Tibial nerve (tissue), 4 donors: Measurements from ENCODE around the gene HS3ST3B1. TPM values are rescaled to one million over a fixed set of nuclear protein-coding genes. Genes with fewer than 3 reads are reported as not detected.

Experiments used
- DNase-seq, 2 donors: peaks; one replicate each; pipeline ENCODE4 v3.0.0-alpha.2; 2019; ENCODE audit warnings: low spot score in 2 of 2
- H3K27ac ChIP-seq, 4 donors: fragments of 200-600 bp; sonication (generic) in 3 of 4; one replicate each; pipeline ENCODE4 v1.5.1; 2017 to 2019; ENCODE audit warnings: mild to moderate bottlenecking in 1 of 4
- H3K27me3 ChIP-seq, 2 donors: fragments of 200-600 bp; sonication (generic) in 1 of 2; one replicate each; pipeline versions ENCODE4 v1.5.1 to v1.6.0; 2017 to 2019
- H3K36me3 ChIP-seq, 3 donors: fragments of 200-600 bp; sonication (generic); one replicate each; pipeline ENCODE4 v1.5.1; 2018 to 2019
- H3K4me1 ChIP-seq, 4 donors: fragments of 200-600 bp; sonication (generic) in 3 of 4; one replicate each; pipeline ENCODE4 v1.5.1; 2017 to 2019
- H3K4me3 ChIP-seq, 4 donors: fragments of 200-600 bp; sonication (generic) in 3 of 4; one replicate each; pipeline ENCODE4 v1.5.1; 2017 to 2019; ENCODE audit warnings: mild to moderate bottlenecking in 1 of 4, moderate library complexity in 1 of 4
- H3K9me3 ChIP-seq, 4 donors: fragments of 200-600 bp; sonication (generic) in 3 of 4; one replicate each; pipeline ENCODE4 v1.5.1; 2017 to 2019
- EP300 ChIP-seq, 2 donors: sonication (generic); formaldehyde crosslinking; IDR thresholded peaks; one replicate each; pipeline ENCODE4 v1.6.1; 2017; ENCODE audit warnings: antibody characterized with exemption in 2 of 2, mild to moderate bottlenecking in 1 of 2
- POLR2A ChIP-seq, 2 donors: fragments of 450-650 bp; IDR thresholded peaks; one replicate each; pipeline ENCODE4 v1.6.1; 2017; ENCODE audit warnings: antibody characterized with exemption in 2 of 2, mild to moderate bottlenecking in 2 of 2, moderate library complexity in 2 of 2
- WGBS, 2 donors: methylation state at CpG; one replicate each; pipeline ENCODE4 v1.1.5; 2018; 5-methylcytosine and 5-hydroxymethylcytosine counted together
- total RNA-seq, 4 donors: library from RNA; depleted of rRNA; stranded (reverse); fragments of >200 nt; gene quantifications; one replicate each; pipeline ENCODE4 v1.1.0, GENCODE V29; 2016
- TF ChIP-seq, protein P1 (sequence below), 5 experiments: fragments of 200-600 bp in 3 of 5; fragments of 450-650 bp in 2 of 5; sonication (generic) in 3 of 5; IDR thresholded peaks; one replicate each; pipeline ENCODE4 v1.5.1; 2016 to 2019; ENCODE audit warnings: antibody characterized with exemption in 5 of 5, mild to moderate bottlenecking in 3 of 5, moderate library complexity in 2 of 5

The HS3ST3B1 gene
- total RNA-seq, 4 donors from 2014 or later, result 0.39 to 1.1 (median 0.97) TPM

DNA sequence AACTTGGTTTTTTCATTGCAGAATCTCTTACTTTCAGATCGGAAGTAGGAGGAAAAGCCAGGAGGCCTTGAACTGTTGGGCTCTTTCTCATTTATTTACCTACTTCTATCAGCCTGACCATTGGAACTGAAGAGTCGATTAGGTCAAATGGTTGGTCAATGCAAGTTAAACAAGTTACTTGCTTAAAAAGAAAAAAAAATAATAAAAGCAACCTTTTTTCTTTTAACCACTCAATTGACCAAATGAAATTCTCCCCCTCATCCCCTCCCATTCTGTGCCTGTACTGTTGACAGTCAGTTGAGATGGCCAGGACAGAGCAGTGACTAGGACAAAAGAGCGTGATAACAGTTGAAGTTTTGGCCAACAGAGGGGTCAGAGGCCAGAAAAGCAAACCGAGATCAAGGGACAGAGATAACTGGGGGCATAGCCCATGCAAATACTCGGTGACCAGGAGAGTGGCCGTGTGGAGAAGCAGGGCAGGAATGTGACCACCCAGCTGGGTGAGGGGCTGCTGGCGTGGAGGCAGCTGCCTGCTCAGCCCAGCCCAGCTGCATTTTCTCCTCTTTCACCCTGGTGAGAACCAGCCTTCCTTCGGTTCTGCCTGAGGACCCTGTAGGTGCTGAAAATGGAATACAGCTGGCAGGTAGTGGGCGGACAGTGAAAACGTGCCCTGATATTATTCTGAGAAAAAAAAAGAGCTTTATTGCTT is 72.2 kb downstream of the HS3ST3B1 start:
- H3K27ac ChIP-seq, result no peak overlapping the region
- H3K36me3 ChIP-seq, result no peaks in the 10 kb centered on the region
- TF ChIP-seq, protein P1, sequence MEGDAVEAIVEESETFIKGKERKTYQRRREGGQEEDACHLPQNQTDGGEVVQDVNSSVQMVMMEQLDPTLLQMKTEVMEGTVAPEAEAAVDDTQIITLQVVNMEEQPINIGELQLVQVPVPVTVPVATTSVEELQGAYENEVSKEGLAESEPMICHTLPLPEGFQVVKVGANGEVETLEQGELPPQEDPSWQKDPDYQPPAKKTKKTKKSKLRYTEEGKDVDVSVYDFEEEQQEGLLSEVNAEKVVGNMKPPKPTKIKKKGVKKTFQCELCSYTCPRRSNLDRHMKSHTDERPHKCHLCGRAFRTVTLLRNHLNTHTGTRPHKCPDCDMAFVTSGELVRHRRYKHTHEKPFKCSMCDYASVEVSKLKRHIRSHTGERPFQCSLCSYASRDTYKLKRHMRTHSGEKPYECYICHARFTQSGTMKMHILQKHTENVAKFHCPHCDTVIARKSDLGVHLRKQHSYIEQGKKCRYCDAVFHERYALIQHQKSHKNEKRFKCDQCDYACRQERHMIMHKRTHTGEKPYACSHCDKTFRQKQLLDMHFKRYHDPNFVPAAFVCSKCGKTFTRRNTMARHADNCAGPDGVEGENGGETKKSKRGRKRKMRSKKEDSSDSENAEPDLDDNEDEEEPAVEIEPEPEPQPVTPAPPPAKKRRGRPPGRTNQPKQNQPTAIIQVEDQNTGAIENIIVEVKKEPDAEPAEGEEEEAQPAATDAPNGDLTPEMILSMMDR (IDR thresholded peaks at IDR 0.05), result no peak
- TF ChIP-seq EP300 (IDR thresholded peaks at IDR 0.05) (no peak), POLR2A (IDR thresholded peaks at IDR 0.05) (no peak)
- H3K27me3 ChIP-seq, result no peaks in the 10 kb centered on the region
- no peaks in the 10 kb centered on the region for H3K9me3 ChIP-seq
- no peaks in the 10 kb centered on the region for H3K4me1 ChIP-seq
- DNase-seq, result no peak
- WGBS, 2 donors, result 45 to 49% methylated on average over 10 of the region's 10 CpGs
- H3K4me3 ChIP-seq, result no peak overlapping the region

DNA sequence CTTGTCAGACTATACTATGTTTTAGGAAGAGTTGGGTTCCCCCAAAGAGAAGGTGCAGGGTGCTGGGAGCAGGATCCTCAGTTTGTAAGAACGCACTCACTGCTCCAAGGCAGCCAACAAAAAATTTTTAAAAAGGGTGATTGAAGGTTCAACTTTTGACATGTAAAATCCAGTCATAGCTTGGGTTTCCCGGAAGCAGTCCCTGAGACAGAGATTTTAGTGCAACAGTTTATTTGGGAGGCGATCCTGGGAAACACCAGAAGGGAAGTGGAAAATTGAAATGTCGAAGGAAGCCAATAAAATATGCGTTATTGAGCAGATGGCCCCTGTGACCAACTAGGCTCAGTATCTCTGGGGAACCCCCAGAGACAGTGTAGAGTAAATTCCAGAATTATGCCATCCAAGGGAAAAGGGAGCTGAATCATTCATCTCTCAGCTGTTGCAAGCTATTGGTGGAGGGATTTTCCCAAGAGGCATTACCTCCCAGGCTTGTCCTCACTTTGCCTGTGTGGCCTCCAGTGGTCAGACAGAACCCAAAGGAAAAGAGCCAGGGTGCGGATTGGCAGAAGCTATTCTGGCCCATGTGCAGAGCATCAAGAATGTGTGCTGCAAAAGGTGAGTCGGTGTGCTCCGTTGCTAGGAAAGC is 72.9 kb downstream of the HS3ST3B1 start:
- Histone ChIP-seq H3K4me3 (no peak overlapping the region), H3K27me3 (no peaks in the 10 kb centered on the region), H3K27ac (no peak overlapping the region), H3K4me1 (no peaks in the 10 kb centered on the region), H3K9me3 (no peaks in the 10 kb centered on the region), H3K36me3 (no peaks in the 10 kb centered on the region)
- TF ChIP-seq EP300 (IDR thresholded peaks at IDR 0.05), result no peak
- no peak for TF ChIP-seq POLR2A (IDR thresholded peaks at IDR 0.05)
- TF ChIP-seq, protein P1 (IDR thresholded peaks at IDR 0.05), result no peak
- WGBS, 2 donors, result 72 to 79% methylated on average over 8 of the region's 8 CpGs
- no peak for DNase-seq

DNA sequence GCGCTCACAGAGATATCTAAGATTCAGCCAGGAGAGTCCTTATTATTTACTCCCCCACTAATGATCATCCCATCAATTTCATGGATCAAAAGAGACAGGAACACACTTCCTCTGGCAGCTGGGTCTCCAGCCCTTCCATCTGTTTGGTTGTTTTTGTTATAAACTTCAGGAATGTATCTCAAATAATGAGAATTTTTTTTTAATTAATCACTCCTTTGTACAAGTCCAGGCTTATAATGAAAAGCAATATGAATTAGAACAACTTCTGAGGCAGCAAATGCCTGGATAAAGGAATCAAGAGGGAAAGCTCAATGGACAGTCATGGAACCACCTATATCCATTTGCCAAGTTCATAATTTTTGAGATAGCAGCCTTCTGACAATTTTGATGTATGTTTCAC is 73.4 kb downstream of the HS3ST3B1 start:
- 81 to 87% methylated on average over 1 of the region's 1 CpG for WGBS, 2 donors
- TF ChIP-seq EP300 (IDR thresholded peaks at IDR 0.05) (no peak), POLR2A (IDR thresholded peaks at IDR 0.05) (no peak)
- TF ChIP-seq, protein P1 (IDR thresholded peaks at IDR 0.05), result no peak
- no peaks in the 10 kb centered on the region for H3K9me3 ChIP-seq
- no peaks in the 10 kb centered on the region for H3K4me1 ChIP-seq
- no peak overlapping the region for H3K27ac ChIP-seq
- no peaks in the 10 kb centered on the region for H3K27me3 ChIP-seq
- DNase-seq, result no peak
- no peak overlapping the region for H3K4me3 ChIP-seq
- H3K36me3 ChIP-seq, result no peaks in the 10 kb centered on the region

DNA sequence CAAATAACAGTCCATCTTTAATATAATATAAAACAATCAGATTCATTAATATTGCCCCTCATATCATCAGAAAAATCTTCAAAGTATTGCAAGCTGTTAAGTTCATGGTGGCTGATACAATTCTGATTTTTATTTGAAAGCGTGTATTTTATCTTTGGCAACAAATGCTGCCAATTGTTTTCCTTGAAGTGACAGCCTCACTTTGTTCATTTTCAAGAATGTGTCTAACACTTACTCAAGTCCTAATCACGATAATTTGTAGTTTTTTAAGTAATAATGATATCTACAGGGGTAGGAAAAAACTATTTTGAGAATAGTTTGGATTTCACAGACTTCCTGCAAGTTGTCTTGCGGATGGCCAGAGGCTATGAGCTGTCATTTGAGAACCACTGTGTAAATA is 75.8 kb downstream of the HS3ST3B1 start:
- Histone ChIP-seq H3K36me3 (no peaks in the 10 kb centered on the region), H3K4me1 (no peaks in the 10 kb centered on the region), H3K4me3 (no peak overlapping the region), H3K27ac (no peak overlapping the region), H3K27me3 (no peaks in the 10 kb centered on the region), H3K9me3 (no peaks in the 10 kb centered on the region)
- no peak for DNase-seq
- TF ChIP-seq, protein P1 (IDR thresholded peaks at IDR 0.05), result no peak
- WGBS, 2 donors, result 56% methylated on average over 3 of the region's 3 CpGs

DNA sequence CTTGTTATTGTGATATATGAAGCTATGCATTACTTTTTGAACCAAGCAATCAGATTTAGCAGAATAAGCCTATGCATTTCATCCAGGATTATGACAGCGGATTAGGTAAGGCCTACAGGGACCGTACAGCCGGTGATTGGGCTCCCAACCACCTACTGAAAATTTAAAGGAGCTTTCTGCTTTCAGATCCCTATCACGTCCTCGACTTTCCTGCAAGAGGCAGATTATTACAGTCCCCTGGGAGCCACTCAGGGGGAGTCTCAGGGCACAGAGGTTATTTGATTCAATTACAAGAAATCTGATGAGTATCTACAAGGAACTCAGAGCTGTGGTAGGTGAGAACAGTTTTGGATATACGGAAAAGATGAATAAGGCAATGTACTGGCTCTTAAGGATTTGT is 80.7 kb downstream of the HS3ST3B1 start:
- Histone ChIP-seq H3K4me1 (no peaks in the 10 kb centered on the region), H3K36me3 (no peaks in the 10 kb centered on the region), H3K27ac (no peak overlapping the region), H3K27me3 (no peaks in the 10 kb centered on the region), H3K9me3 (no peaks in the 10 kb centered on the region), H3K4me3 (no peak overlapping the region)
- WGBS, 2 donors, result 83 to 87% methylated on average over 6 of the region's 6 CpGs
- no peak for DNase-seq
- no peak for TF ChIP-seq POLR2A (IDR thresholded peaks at IDR 0.05)
- TF ChIP-seq, protein P1 (IDR thresholded peaks at IDR 0.05), result no peak
- no peak for TF ChIP-seq EP300 (IDR thresholded peaks at IDR 0.05)
